Neural cell (in vitro differentiated cells): ENCODE data around the gene RNASE13. TPM values are rescaled to one million over a fixed set of nuclear protein-coding genes. Genes with fewer than 3 reads are reported as not detected.

Experiments
- H2AFZ ChIP-seq: fragments of 200-600, 300-800 bp; sonication (generic), shearing (Covaris generic); 2 replicates; pipeline ENCODE4 v1.6.0; 2014; ENCODE audit warnings: low read depth, mild to moderate bottlenecking, antibody characterized with exemption, low read length, moderate library complexity
- H3F3A ChIP-seq: fragments of 200-600 bp; shearing (Covaris generic); 2 replicates; pipeline ENCODE4 v1.6.1; 2016; ENCODE audit warnings: mild to moderate bottlenecking, moderate library complexity, mixed read lengths, antibody characterized with exemption, low read length; ENCODE audit not compliant: insufficient read depth, poor library complexity, severe bottlenecking
- H3K27ac ChIP-seq: fragments of 200-600, 300-800 bp; sonication (generic), shearing (Covaris generic); 2 replicates; pipeline ENCODE4 v1.5.1; 2014; ENCODE audit warnings: mild to moderate bottlenecking, low read length, moderate library complexity
- H3K27me3 ChIP-seq: fragments of 300-800, 200-600 bp; sonication (generic), shearing (Covaris generic); 2 replicates; pipeline ENCODE4 v1.6.0; 2014; ENCODE audit warnings: mild to moderate bottlenecking, low read depth, low read length, moderate library complexity; ENCODE audit not compliant: insufficient read depth
- H3K36me3 ChIP-seq: fragments of 300-800, 200-600 bp; sonication (generic), shearing (Covaris generic); 2 replicates; pipeline ENCODE4 v1.5.1; 2014; ENCODE audit warnings: mild to moderate bottlenecking, antibody characterized with exemption, low read length, moderate library complexity; ENCODE audit not compliant: insufficient read depth
- H3K4me2 ChIP-seq: fragments of 300-800, 200-600 bp; sonication (generic), shearing (Covaris generic); 2 replicates; pipeline ENCODE4 v1.6.0; 2014; ENCODE audit warnings: mild to moderate bottlenecking, low read length
- H3K4me3 ChIP-seq: fragments of 300-800, 200-600 bp; sonication (generic), shearing (Covaris generic); 2 replicates; pipeline ENCODE4 v1.5.1; 2014; ENCODE audit warnings: mild to moderate bottlenecking, low read length, moderate library complexity
- H3K79me2 ChIP-seq: fragments of 200-600 bp; shearing (Covaris generic); replicated peaks from 2 replicates; pipeline ENCODE4 v1.6.0; 2014; ENCODE audit warnings: mild to moderate bottlenecking, low read length, moderate library complexity; ENCODE audit not compliant: insufficient read depth
- H3K9ac ChIP-seq: fragments of 300-800, 200-600 bp; sonication (generic), shearing (Covaris generic); 2 replicates; pipeline ENCODE4 v1.6.1; 2016; ENCODE audit warnings: mild to moderate bottlenecking, low read length, mixed read lengths
- H3K9me2 ChIP-seq: fragments of 200-600 bp; shearing (Covaris generic); 2 replicates; pipeline ENCODE4 v1.6.1; 2016; ENCODE audit warnings: mild to moderate bottlenecking, low read length, mixed read lengths; ENCODE audit not compliant: insufficient read depth
- H3K9me3 ChIP-seq: fragments of 200-600, 300-800 bp; sonication (generic), shearing (Covaris generic); 2 replicates; pipeline ENCODE4 v1.6.1; 2016; ENCODE audit warnings: mild to moderate bottlenecking, mixed run types, low read length, moderate library complexity, mixed read lengths
- H4K20me1 ChIP-seq: fragments of 200-600 bp; shearing (Covaris generic); 2 replicates; pipeline ENCODE4 v1.6.1; 2016; ENCODE audit warnings: mild to moderate bottlenecking, mixed run types; ENCODE audit not compliant: insufficient read depth
- EP300 ChIP-seq: fragments of 450-650 bp; conservative IDR thresholded peaks from 2 replicates; pipeline ENCODE4 v1.6.1; 2014; ENCODE audit warnings: antibody characterized with exemption, mild to moderate bottlenecking, moderate library complexity; ENCODE audit not compliant: poor library complexity, severe bottlenecking
- MXI1 ChIP-seq: fragments of 450-650 bp; conservative IDR thresholded peaks from 2 replicates; pipeline ENCODE4 v1.6.1; 2014; ENCODE audit warnings: antibody characterized with exemption, mild to moderate bottlenecking; ENCODE audit not compliant: poor library complexity, severe bottlenecking
- POLR2AphosphoS5 ChIP-seq: IDR thresholded peaks from 2 replicates; pipeline ENCODE4 v1.6.1; 2012
- RAD21 ChIP-seq: fragments of 450-650 bp; conservative IDR thresholded peaks from 2 replicates; pipeline ENCODE4 v1.6.1; 2014; ENCODE audit warnings: antibody characterized with exemption, mild to moderate bottlenecking, moderate library complexity
- SMC3 ChIP-seq: fragments of 450-650 bp; conservative IDR thresholded peaks from 2 replicates; pipeline ENCODE4 v1.6.1; 2014; ENCODE audit warnings: antibody characterized with exemption, mild to moderate bottlenecking, moderate library complexity; ENCODE audit not compliant: poor library complexity
- TAF1 ChIP-seq: IDR thresholded peaks from 2 replicates; pipeline ENCODE4 v1.6.1; 2012; ENCODE audit warnings: low read depth
- polyA plus RNA-seq: library from polyadenylated mRNA; depleted of rRNA; stranded (reverse); fragments of >200 nt; gene quantifications from 2 replicates; pipeline ENCODE4 v1.2.3, GENCODE V29; 2014
- TF ChIP-seq, protein P1 (sequence below): fragments of 450-650 bp; IDR thresholded peaks from 2 replicates; pipeline ENCODE4 v1.5.1; 2014; ENCODE audit warnings: antibody characterized with exemption, mild to moderate bottlenecking, moderate library complexity; ENCODE audit not compliant: poor library complexity, severe bottlenecking
- TF ChIP-seq, protein P2 (sequence below): IDR thresholded peaks from 2 replicates; pipeline ENCODE4 v1.6.1; 2012; ENCODE audit warnings: borderline replicate concordance

The RNASE13 gene
- polyA plus RNA-seq, 1 donor from 2014 or later = not detected

DNA sequence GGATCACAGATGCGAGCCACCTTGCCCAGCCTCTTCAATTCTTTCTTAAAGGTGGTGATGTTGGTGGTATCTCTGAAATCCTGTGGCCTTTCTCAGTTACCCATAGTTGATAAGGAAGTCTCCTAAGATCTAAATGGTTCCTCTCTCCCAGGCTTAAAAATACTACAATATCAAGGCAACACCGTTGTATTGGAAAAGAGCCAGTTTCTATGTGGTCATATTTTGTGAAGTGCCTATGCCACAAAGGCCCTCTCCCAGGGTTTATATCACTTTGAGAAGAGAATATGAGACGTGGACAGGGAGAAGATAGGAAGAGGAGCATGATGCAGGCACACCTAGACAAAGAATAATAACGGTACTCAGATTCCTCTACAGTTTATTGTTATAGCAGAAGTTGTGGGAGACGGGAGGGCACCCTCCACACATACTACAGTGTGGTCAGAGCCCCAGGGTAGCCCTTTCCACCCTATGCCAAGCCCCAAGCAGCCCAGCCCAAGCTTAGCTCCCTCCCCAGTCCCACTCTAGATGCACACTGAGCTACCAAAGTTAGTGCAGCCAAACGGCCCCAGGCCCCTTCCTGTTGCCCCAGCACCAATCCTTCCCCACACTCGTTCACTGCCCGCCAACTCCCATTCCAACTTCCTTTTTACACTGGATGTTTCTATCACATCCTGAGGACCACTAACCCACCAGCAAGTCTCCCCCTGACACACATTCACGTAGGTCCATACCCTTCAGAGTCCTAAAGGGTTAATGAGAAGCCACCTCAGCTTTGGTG is 18.0 kb downstream of the RNASE13 start:
- no peaks in the 10 kb centered on the region for H3F3A ChIP-seq
- H3K36me3 ChIP-seq = no peaks in the 10 kb centered on the region
- H3K4me2 ChIP-seq = no peak overlapping the region
- H2AFZ ChIP-seq = no peak overlapping the region
- H3K27ac ChIP-seq = no peak overlapping the region
- H3K9ac ChIP-seq = no peak overlapping the region
- H4K20me1 ChIP-seq = no peaks in the 10 kb centered on the region
- H3K9me3 ChIP-seq = no peaks in the 10 kb centered on the region
- no peaks in the 10 kb centered on the region for H3K9me2 ChIP-seq
- H3K79me2 ChIP-seq = no peaks in the 10 kb centered on the region
- H3K27me3 ChIP-seq = no peaks in the 10 kb centered on the region
- no peak overlapping the region for H3K4me3 ChIP-seq
- TF ChIP-seq SMC3 (no peak), POLR2AphosphoS5 (no peak), RAD21 (no peak), EP300 (no peak)
- TF ChIP-seq, protein P1, sequence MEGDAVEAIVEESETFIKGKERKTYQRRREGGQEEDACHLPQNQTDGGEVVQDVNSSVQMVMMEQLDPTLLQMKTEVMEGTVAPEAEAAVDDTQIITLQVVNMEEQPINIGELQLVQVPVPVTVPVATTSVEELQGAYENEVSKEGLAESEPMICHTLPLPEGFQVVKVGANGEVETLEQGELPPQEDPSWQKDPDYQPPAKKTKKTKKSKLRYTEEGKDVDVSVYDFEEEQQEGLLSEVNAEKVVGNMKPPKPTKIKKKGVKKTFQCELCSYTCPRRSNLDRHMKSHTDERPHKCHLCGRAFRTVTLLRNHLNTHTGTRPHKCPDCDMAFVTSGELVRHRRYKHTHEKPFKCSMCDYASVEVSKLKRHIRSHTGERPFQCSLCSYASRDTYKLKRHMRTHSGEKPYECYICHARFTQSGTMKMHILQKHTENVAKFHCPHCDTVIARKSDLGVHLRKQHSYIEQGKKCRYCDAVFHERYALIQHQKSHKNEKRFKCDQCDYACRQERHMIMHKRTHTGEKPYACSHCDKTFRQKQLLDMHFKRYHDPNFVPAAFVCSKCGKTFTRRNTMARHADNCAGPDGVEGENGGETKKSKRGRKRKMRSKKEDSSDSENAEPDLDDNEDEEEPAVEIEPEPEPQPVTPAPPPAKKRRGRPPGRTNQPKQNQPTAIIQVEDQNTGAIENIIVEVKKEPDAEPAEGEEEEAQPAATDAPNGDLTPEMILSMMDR = no peak
- TF ChIP-seq, protein P2, sequence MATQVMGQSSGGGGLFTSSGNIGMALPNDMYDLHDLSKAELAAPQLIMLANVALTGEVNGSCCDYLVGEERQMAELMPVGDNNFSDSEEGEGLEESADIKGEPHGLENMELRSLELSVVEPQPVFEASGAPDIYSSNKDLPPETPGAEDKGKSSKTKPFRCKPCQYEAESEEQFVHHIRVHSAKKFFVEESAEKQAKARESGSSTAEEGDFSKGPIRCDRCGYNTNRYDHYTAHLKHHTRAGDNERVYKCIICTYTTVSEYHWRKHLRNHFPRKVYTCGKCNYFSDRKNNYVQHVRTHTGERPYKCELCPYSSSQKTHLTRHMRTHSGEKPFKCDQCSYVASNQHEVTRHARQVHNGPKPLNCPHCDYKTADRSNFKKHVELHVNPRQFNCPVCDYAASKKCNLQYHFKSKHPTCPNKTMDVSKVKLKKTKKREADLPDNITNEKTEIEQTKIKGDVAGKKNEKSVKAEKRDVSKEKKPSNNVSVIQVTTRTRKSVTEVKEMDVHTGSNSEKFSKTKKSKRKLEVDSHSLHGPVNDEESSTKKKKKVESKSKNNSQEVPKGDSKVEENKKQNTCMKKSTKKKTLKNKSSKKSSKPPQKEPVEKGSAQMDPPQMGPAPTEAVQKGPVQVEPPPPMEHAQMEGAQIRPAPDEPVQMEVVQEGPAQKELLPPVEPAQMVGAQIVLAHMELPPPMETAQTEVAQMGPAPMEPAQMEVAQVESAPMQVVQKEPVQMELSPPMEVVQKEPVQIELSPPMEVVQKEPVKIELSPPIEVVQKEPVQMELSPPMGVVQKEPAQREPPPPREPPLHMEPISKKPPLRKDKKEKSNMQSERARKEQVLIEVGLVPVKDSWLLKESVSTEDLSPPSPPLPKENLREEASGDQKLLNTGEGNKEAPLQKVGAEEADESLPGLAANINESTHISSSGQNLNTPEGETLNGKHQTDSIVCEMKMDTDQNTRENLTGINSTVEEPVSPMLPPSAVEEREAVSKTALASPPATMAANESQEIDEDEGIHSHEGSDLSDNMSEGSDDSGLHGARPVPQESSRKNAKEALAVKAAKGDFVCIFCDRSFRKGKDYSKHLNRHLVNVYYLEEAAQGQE = no peak

DNA sequence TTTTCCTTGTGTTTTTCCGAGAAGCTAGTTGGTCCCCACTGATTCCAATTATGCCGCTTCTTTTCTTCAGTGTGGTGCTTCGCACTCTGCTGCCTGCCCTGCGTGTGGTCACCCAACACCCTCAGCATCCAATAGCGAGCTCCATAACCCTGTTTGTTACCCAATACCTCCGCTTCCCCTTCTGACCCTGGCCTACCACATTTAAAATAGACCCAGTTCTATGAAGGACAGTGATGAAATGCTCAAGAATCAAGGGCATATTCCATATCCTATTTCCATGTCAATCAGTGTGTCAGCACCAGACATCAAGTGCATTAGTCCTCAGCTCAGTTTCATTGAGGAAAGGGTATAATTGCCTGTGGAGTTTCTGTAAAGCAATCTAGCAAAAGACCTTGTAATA is 19.3 kb downstream of the RNASE13 start:
- H3F3A ChIP-seq = no peaks in the 10 kb centered on the region
- TF ChIP-seq, protein P1 = no peak
- TF ChIP-seq, protein P2 = peak; percentile 28
- TF ChIP-seq SMC3 (no peak), TAF1 (no peak), MXI1 (no peak), EP300 (peak; percentile 52)
- no peaks in the 10 kb centered on the region for H3K36me3 ChIP-seq
- H3K27me3 ChIP-seq = no peaks in the 10 kb centered on the region
- H3K79me2 ChIP-seq = no peaks in the 10 kb centered on the region
- H3K4me3 ChIP-seq = peak overlapping the region; percentile 43
- no peak overlapping the region for H2AFZ ChIP-seq
- H4K20me1 ChIP-seq = no peaks in the 10 kb centered on the region
- peak overlapping the region; percentile 40 for H3K4me2 ChIP-seq
- no peaks in the 10 kb centered on the region for H3K9me2 ChIP-seq
- peak overlapping the region; percentile 10 for H3K9ac ChIP-seq
- no peaks in the 10 kb centered on the region for H3K9me3 ChIP-seq
- H3K27ac ChIP-seq = peak overlapping the region; percentile 62
